HEK293 (cell line): Measurements from ENCODE around the gene CHRD.

Experiments used
- BCL11A ChIP-seq: fragments of 450-650 bp; formaldehyde crosslinking; IDR thresholded peaks from 2 replicates; pipeline ENCODE4 v1.5.1; 2016; ENCODE audit warnings: low read depth, missing biosample characterization, missing genetic modification characterization
- KLF1 ChIP-seq: fragments of 450-650 bp; formaldehyde crosslinking; IDR thresholded peaks from 2 replicates; pipeline ENCODE4 v1.5.1; 2016; ENCODE audit warnings: missing biosample characterization, missing genetic modification characterization
- KLF17 ChIP-seq: fragments of 450-650 bp; formaldehyde crosslinking; IDR thresholded peaks from 2 replicates; pipeline ENCODE4 v1.5.1; 2016; ENCODE audit warnings: missing biosample characterization, missing genetic modification characterization
- KLF7 ChIP-seq: fragments of 450-650 bp; formaldehyde crosslinking; IDR thresholded peaks from 2 replicates; pipeline ENCODE4 v1.5.1; 2016; ENCODE audit warnings: missing biosample characterization, missing genetic modification characterization, borderline replicate concordance
- PRDM1 ChIP-seq: fragments of 450-650 bp; formaldehyde crosslinking; IDR thresholded peaks from 2 replicates; pipeline ENCODE4; 2016; ENCODE audit warnings: missing biosample characterization, missing genetic modification characterization
- SCRT1 ChIP-seq: fragments of 450-650 bp; formaldehyde crosslinking; IDR thresholded peaks from 2 replicates; pipeline ENCODE4 v1.5.1; 2016; ENCODE audit warnings: missing biosample characterization, missing genetic modification characterization, borderline replicate concordance
- SP7 ChIP-seq: fragments of 450-650 bp; formaldehyde crosslinking; IDR thresholded peaks from 2 replicates; pipeline ENCODE4 v1.5.1; 2016; ENCODE audit warnings: missing biosample characterization, missing genetic modification characterization
- ZBTB21 ChIP-seq: fragments of 450-650 bp; formaldehyde crosslinking; IDR thresholded peaks from 2 replicates; pipeline ENCODE4 v1.5.1; 2017; ENCODE audit warnings: missing biosample characterization, missing genetic modification characterization
- ZBTB7A ChIP-seq: fragments of 450-650 bp; formaldehyde crosslinking; IDR thresholded peaks from 2 replicates; pipeline ENCODE4 v1.5.1; 2016; ENCODE audit warnings: low read depth, missing biosample characterization, missing genetic modification characterization
- ZBTB8A ChIP-seq: fragments of 450-650 bp; formaldehyde crosslinking; IDR thresholded peaks from 2 replicates; pipeline ENCODE4 v1.5.1; 2016; ENCODE audit warnings: missing biosample characterization, missing genetic modification characterization
- ZFHX2 ChIP-seq: fragments of 450-650 bp; formaldehyde crosslinking; conservative IDR thresholded peaks from 2 replicates; pipeline ENCODE4 v1.5.1; 2016; ENCODE audit warnings: missing biosample characterization, missing genetic modification characterization
- ZNF114 ChIP-seq: fragments of 450-650 bp; formaldehyde crosslinking; IDR thresholded peaks from 2 replicates; pipeline ENCODE4 v1.5.0; 2017; ENCODE audit warnings: missing biosample characterization, missing genetic modification characterization
- ZNF132 ChIP-seq: fragments of 450-650 bp; formaldehyde crosslinking; IDR thresholded peaks from 2 replicates; pipeline ENCODE4 v1.5.1; 2017; ENCODE audit warnings: missing biosample characterization, missing genetic modification characterization, borderline replicate concordance
- ZNF138 ChIP-seq: fragments of 450-650 bp; formaldehyde crosslinking; IDR thresholded peaks from 2 replicates; pipeline ENCODE4 v1.5.1; 2016; ENCODE audit warnings: missing biosample characterization, missing genetic modification characterization, borderline replicate concordance
- ZNF140 ChIP-seq: fragments of 450-650 bp; formaldehyde crosslinking; IDR thresholded peaks from 2 replicates; pipeline ENCODE4 v1.5.1; 2016; ENCODE audit warnings: missing biosample characterization, missing genetic modification characterization
- ZNF19 ChIP-seq: fragments of 450-650 bp; formaldehyde crosslinking; IDR thresholded peaks from 2 replicates; pipeline ENCODE4; 2016; ENCODE audit warnings: missing biosample characterization, missing genetic modification characterization, low read depth
- ZNF223 ChIP-seq: fragments of 450-650 bp; formaldehyde crosslinking; IDR thresholded peaks from 2 replicates; pipeline ENCODE4 v1.5.1; 2016; ENCODE audit warnings: missing biosample characterization, missing genetic modification characterization
- ZNF280D ChIP-seq: fragments of 450-650 bp; formaldehyde crosslinking; IDR thresholded peaks from 2 replicates; pipeline ENCODE4 v1.5.1; 2016; ENCODE audit warnings: missing biosample characterization, missing genetic modification characterization
- ZNF311 ChIP-seq: fragments of 450-650 bp; formaldehyde crosslinking; IDR thresholded peaks from 2 replicates; pipeline ENCODE4 v1.5.1; 2017; ENCODE audit warnings: missing biosample characterization, missing genetic modification characterization, borderline replicate concordance
- ZNF350 ChIP-seq: fragments of 450-650 bp; formaldehyde crosslinking; IDR thresholded peaks from 2 replicates; pipeline ENCODE4 v1.5.0; 2017; ENCODE audit warnings: missing biosample characterization, mild to moderate bottlenecking, missing genetic modification characterization
- ZNF362 ChIP-seq: fragments of 450-650 bp; formaldehyde crosslinking; IDR thresholded peaks from 2 replicates; pipeline ENCODE4 v1.5.1; 2016; ENCODE audit warnings: missing biosample characterization, missing genetic modification characterization
- ZNF398 ChIP-seq: fragments of 450-650 bp; formaldehyde crosslinking; IDR thresholded peaks from 2 replicates; pipeline ENCODE4 v1.5.1; 2017; ENCODE audit warnings: missing biosample characterization, missing genetic modification characterization
- ZNF433 ChIP-seq: fragments of 450-650 bp; formaldehyde crosslinking; IDR thresholded peaks from 2 replicates; pipeline ENCODE4 v1.5.1; 2016; ENCODE audit warnings: missing biosample characterization, missing genetic modification characterization, low read depth
- ZNF544 ChIP-seq: fragments of 450-650 bp; formaldehyde crosslinking; IDR thresholded peaks from 2 replicates; pipeline ENCODE4 v1.5.0; 2017; ENCODE audit warnings: missing biosample characterization, missing genetic modification characterization
- ZNF621 ChIP-seq: fragments of 450-650 bp; formaldehyde crosslinking; IDR thresholded peaks from 2 replicates; pipeline ENCODE4 v1.5.1; 2017; ENCODE audit warnings: missing biosample characterization, missing genetic modification characterization
- ZNF629 ChIP-seq: fragments of 450-650 bp; formaldehyde crosslinking; IDR thresholded peaks from 2 replicates; pipeline ENCODE4 v1.5.1; 2017; ENCODE audit warnings: missing biosample characterization, missing genetic modification characterization
- ZNF658 ChIP-seq: fragments of 450-650 bp; formaldehyde crosslinking; IDR thresholded peaks from 2 replicates; pipeline ENCODE4; 2016; ENCODE audit warnings: missing biosample characterization, missing genetic modification characterization
- ZNF692 ChIP-seq: fragments of 450-650 bp; formaldehyde crosslinking; IDR thresholded peaks from 2 replicates; pipeline ENCODE4 v1.5.1; 2016; ENCODE audit warnings: missing biosample characterization, missing genetic modification characterization
- ZNF747 ChIP-seq: fragments of 450-650 bp; formaldehyde crosslinking; IDR thresholded peaks from 2 replicates; pipeline ENCODE4 v1.5.1; 2016; ENCODE audit warnings: missing biosample characterization, missing genetic modification characterization
- ZNF76 ChIP-seq: fragments of 450-650 bp; formaldehyde crosslinking; IDR thresholded peaks from 2 replicates; pipeline ENCODE4; 2016; ENCODE audit warnings: low read depth, missing biosample characterization, missing genetic modification characterization, borderline replicate concordance
- ZNF768 ChIP-seq: fragments of 450-650 bp; formaldehyde crosslinking; IDR thresholded peaks from 2 replicates; pipeline ENCODE4 v1.5.1; 2018; ENCODE audit warnings: missing biosample characterization, mild to moderate bottlenecking, missing genetic modification characterization
- ZNF791 ChIP-seq: fragments of 450-650 bp; formaldehyde crosslinking; IDR thresholded peaks from 2 replicates; pipeline ENCODE4 v1.5.1; 2016; ENCODE audit warnings: missing biosample characterization, missing genetic modification characterization
- ZSCAN16 ChIP-seq: fragments of 450-650 bp; formaldehyde crosslinking; IDR thresholded peaks from 2 replicates; pipeline ENCODE4 v1.5.1; 2016; ENCODE audit warnings: missing biosample characterization, missing genetic modification characterization
- ZSCAN23 ChIP-seq: fragments of 450-650 bp; formaldehyde crosslinking; IDR thresholded peaks from 2 replicates; pipeline ENCODE4 v1.5.1; 2016; ENCODE audit warnings: missing biosample characterization, missing genetic modification characterization

The CHRD gene

GRCh38 chr3:184334470-184335158 is 45.2 kb upstream of the CHRD start (continued):
- TF ChIP-seq KLF7: 0 out of 2 replicates have a peak, but pooled peaks have one; percentile 8
- TF ChIP-seq ZSCAN16 (tag by site-specific recombination): no peak
- TF ChIP-seq ZNF138: no peak
- peak; percentile 69 for TF ChIP-seq ZNF692 (tag by site-specific recombination)
- TF ChIP-seq SCRT1: no peak
- TF ChIP-seq ZBTB21: peak; percentile 46; the same call in 1 of the 2 replicates
- no peak for TF ChIP-seq ZNF433 (tag by site-specific recombination)
- no peak for TF ChIP-seq ZNF362 (tag by site-specific recombination)
- TF ChIP-seq ZNF140: no peak
- TF ChIP-seq ZNF544 (tag by site-specific recombination): no peak
- TF ChIP-seq ZNF791 (tag by site-specific recombination): no peak
- TF ChIP-seq ZBTB7A (tag by site-specific recombination): no peak
- TF ChIP-seq ZNF658: no peak
- no peak for TF ChIP-seq ZNF398 (tag by site-specific recombination)
- TF ChIP-seq ZNF621 (tag by site-specific recombination): no peak
- no peak for TF ChIP-seq ZNF747 (tag by site-specific recombination)
- TF ChIP-seq ZNF19 (tag by site-specific recombination): no peak
- no peak for TF ChIP-seq ZNF132
- TF ChIP-seq ZFHX2 (tag by site-specific recombination): peak; percentile 31
- TF ChIP-seq SP7 (tag by site-specific recombination): no peak; the same call in none of the 2 replicates
- TF ChIP-seq ZBTB8A (tag by site-specific recombination): no peak
- no peak for TF ChIP-seq ZNF76 (tag by site-specific recombination)
- TF ChIP-seq KLF17: no peak; the same call in none of the 2 replicates
- TF ChIP-seq ZNF114 (tag by site-specific recombination): no peak
- TF ChIP-seq PRDM1 (tag by site-specific recombination): no peak; the same call in 1 of the 2 replicates
- 0 out of 2 replicates have a peak, but pooled peaks have one; percentile 27 for TF ChIP-seq ZNF223
- peak; percentile 83 for TF ChIP-seq ZNF629 (tag by site-specific recombination)
- TF ChIP-seq BCL11A (tag by site-specific recombination): no peak
- TF ChIP-seq ZSCAN23 (tag by site-specific recombination): no peak
- no peak for TF ChIP-seq ZNF311 (tag by site-specific recombination)
- TF ChIP-seq ZNF350 (tag by site-specific recombination): no peak
- no peak for TF ChIP-seq ZNF280D (tag by site-specific recombination)
- TF ChIP-seq KLF1 (tag by site-specific recombination): peak; percentile 88
- TF ChIP-seq ZNF768 (tag by site-specific recombination): no peak
